ENCODE results near the gene GPC6.
A peak's percentile ranks its signal among the peaks of the same experiment; 100 is the strongest.

Gene GPC6

DNA sequence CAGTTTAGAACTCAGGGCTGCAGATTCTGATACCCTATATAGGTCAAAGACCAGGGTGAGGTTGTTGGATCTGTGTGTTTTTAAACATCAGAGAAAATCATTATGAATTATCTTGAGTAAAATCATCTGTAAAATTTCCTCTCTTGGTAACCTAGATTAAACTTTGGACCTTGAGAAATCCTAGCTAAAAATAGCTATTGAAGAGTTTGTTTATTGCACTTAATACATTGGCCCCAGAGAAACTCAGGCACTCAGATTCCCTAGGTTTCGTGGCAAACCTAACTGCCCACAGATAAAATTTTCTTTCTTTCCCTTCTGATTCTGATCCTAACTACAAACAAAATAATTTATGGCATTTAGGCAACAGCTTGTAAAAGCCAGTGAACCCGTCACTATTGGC is 102.3 kb downstream of the GPC6 start:
- peak; percentile 41 for DNase-seq (ENCODE audit: low read depth)
- no peak overlapping the region for H3K4me3 ChIP-seq (ENCODE audit: low read depth, low read length)
- TF ChIP-seq, protein P1, sequence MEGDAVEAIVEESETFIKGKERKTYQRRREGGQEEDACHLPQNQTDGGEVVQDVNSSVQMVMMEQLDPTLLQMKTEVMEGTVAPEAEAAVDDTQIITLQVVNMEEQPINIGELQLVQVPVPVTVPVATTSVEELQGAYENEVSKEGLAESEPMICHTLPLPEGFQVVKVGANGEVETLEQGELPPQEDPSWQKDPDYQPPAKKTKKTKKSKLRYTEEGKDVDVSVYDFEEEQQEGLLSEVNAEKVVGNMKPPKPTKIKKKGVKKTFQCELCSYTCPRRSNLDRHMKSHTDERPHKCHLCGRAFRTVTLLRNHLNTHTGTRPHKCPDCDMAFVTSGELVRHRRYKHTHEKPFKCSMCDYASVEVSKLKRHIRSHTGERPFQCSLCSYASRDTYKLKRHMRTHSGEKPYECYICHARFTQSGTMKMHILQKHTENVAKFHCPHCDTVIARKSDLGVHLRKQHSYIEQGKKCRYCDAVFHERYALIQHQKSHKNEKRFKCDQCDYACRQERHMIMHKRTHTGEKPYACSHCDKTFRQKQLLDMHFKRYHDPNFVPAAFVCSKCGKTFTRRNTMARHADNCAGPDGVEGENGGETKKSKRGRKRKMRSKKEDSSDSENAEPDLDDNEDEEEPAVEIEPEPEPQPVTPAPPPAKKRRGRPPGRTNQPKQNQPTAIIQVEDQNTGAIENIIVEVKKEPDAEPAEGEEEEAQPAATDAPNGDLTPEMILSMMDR (conservative IDR thresholded peaks at IDR 0.05; ENCODE audit: low read depth, low read length) = no peak

GRCh38 chr13:93336728-93337127 is 110.1 kb downstream of the GPC6 start:
- no peak overlapping the region for H3K4me3 ChIP-seq (ENCODE audit: low read depth, low read length)
- DNase-seq (ENCODE audit: low read depth) = no peak
- TF ChIP-seq, protein P1 (conservative IDR thresholded peaks at IDR 0.05; ENCODE audit: low read depth, low read length) = no peak

DNA sequence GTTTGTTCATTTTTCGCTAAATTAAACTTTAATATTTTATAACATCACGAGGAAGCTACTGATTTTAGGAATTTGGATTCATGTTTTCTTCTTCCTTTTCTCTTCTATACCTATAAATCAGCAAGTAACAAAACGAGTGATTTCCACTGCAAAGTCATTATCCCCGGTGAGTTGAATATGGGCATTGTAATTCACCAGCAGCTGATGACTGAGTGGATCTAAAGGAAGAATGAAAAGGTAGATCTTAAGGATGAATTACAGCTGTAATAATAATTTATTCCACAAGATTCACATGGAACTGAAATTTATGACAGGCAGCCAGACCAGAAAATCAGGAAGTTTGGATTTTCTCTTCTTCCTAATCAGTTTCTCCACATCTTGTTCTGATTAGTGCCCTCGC is 111.4 kb downstream of the GPC6 start:
- TF ChIP-seq, protein P1 (conservative IDR thresholded peaks at IDR 0.05; ENCODE audit: low read depth, low read length) = no peak
- no peak overlapping the region for H3K4me3 ChIP-seq (ENCODE audit: low read depth, low read length)
- DNase-seq (ENCODE audit: low read depth) = no peak

DNA sequence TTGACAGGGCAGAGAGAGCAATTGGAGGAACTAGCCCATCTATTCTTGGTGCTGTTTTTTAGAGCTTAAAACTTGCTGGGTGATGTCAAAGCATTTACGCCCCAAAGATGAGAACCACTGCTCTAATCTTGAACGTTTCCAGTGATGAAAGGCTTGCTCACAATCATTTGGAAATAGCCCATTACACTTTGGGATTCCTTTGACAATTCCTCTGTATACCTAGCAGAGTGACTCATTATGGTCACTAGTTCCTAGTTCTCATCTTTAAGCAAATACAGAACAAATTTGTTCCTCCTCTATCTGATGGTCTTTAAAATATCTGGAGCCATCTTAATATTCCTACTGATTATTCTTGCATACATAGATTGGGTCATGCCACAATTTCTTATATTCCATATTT is 112.3 kb downstream of the GPC6 start:
- no peak overlapping the region for H3K4me3 ChIP-seq (ENCODE audit: low read depth, low read length)
- TF ChIP-seq, protein P1 (conservative IDR thresholded peaks at IDR 0.05; ENCODE audit: low read depth, low read length) = no peak
- no peak for DNase-seq (ENCODE audit: low read depth)

GRCh38 chr13:93339550-93339949 is 112.9 kb downstream of the GPC6 start:
- TF ChIP-seq, protein P1 (conservative IDR thresholded peaks at IDR 0.05; ENCODE audit: low read depth, low read length) = no peak
- no peak overlapping the region for H3K4me3 ChIP-seq (ENCODE audit: low read depth, low read length)
- DNase-seq (ENCODE audit: low read depth) = no peak

- H3K4me3 ChIP-seq (ENCODE audit: low read depth, low read length) = no peak overlapping the region
- TF ChIP-seq, protein P1 (conservative IDR thresholded peaks at IDR 0.05; ENCODE audit: low read depth, low read length) = no peak
- DNase-seq (ENCODE audit: low read depth) = no peak
These were observed 114.9 kb downstream of the GPC6 start for GRCh38 chr13:93341517-93341916.

GRCh38 chr13:93343097-93343496 is 116.5 kb downstream of the GPC6 start:
- DNase-seq (ENCODE audit: low read depth) = no peak
- no peak overlapping the region for H3K4me3 ChIP-seq (ENCODE audit: low read depth, low read length)
- TF ChIP-seq, protein P1 (conservative IDR thresholded peaks at IDR 0.05; ENCODE audit: low read depth, low read length) = no peak

Measured in choroid plexus epithelial cell (primary cell).